CD4-positive, alpha-beta T cell treated with Interleukin-2 at 100 ng/mL for 4 hours (primary cell): ENCODE data around the gene ENTPD2.
"Not testable (repeated sequence)": the region's sequence is repeated elsewhere in the genome, so short reads cannot be mapped to it uniquely, and the experiment has no call there.

Experiments used
- DNase-seq: peaks from one replicate; pipeline ENCODE4 v3.0.0-alpha.2; 2020; ENCODE audit warnings: low spot score

ENTPD2 gene

GRCh38 chr9:137064027-137064879, 10.4 kb upstream of the ENTPD2 start:
- DNase-seq: peak; percentile 59

DNA sequence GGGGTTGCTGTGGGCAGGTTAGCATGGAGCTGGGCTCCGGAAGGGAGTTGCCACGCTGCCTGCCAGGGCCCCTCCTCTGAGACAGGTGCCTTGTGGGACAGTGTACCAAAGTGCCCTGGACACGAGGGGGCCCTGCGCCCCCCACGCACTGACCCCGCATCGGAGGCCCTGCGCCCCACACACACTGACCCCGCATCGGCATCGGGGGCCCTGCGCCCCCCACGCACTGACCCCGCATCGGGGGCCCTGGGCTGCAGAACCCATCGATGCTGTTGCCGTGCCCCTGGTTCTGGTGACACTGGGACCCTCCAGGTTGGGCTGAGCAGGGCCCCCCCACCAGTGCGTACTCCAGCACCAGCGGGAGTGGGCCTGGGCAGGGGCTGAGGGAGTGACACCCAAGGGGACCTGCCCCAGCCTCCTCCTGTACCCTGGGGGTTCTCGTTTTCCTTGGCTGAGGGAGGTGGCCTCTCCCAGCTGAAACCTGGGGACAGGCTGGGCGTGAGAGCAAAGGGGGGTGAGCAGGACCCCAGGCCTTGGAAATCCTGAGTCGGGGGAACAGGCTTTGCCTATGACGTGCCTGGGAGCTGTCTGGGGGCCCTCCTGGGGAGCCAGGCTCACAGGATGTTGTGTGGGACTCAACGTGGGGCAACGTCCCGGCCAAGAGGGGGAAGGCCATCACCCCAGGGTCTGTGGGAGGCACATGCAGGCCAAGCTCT, 9.6 kb upstream of the ENTPD2 start:
- DNase-seq: no peak

DNA sequence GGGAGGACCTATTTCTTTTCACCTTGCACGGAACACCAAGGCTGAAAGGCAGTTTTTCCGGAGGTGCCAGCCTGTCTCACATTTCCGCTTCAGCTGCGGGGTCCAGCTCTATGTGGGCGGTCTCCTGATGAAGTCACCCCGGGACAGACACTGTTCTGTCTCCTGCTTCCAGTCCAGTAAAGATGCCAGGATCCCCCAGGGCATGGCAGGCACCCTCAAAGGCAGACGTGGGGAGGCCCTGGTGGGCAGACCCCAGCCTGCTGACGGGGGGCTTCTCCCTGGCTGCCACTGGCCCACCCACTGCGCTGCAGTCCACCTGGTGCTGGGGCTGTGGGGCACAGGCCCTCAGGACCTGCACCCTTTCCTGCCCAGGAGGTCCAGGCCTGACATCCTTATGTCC, 8.9 kb upstream of the ENTPD2 start:
- not testable (repeated sequence) for DNase-seq

- DNase-seq: no peak
These were observed 8.5 kb upstream of the ENTPD2 start for GRCh38 chr9:137062384-137062783.

DNA sequence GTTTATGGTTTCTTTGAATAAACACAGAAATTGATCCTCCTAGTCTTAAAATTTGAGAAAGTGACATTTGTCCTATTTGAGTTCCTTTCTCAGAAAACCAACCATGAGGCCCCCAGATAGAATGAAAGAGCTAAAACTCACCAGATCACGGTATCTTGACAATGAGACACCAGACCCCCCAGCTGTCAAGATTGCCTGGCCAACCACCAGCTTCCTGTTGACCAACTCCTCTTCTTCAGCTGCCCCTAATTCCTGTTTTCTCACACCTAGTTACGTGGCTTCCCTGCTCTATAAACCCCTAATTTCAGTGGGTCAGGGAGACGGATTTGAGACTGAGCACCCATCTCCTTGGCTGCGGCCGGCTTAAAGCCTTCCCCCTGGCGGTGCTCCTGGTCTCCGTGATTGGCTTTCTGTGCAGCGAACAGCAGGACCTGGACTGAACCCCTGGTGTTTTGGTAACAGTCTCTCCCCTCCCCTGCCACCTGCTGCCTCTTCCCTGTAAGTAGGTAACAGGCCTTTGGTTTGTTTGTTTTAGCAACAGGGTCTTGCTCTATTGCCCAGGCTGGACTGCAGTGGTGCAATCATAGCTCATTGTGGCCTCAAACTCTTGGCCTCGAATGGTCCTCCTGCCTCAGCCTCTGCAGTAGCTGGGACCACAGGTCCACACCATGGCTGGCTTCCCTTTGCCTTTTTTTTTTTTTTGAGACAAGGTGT, 4.8 kb upstream of the ENTPD2 start:
- DNase-seq: no peak

GRCh38 chr9:137057545-137057944, 3.7 kb upstream of the ENTPD2 start:
- DNase-seq: no peak

GRCh38 chr9:137056739-137057415, 3.0 kb upstream of the ENTPD2 start:
- DNase-seq: no peak

DNA sequence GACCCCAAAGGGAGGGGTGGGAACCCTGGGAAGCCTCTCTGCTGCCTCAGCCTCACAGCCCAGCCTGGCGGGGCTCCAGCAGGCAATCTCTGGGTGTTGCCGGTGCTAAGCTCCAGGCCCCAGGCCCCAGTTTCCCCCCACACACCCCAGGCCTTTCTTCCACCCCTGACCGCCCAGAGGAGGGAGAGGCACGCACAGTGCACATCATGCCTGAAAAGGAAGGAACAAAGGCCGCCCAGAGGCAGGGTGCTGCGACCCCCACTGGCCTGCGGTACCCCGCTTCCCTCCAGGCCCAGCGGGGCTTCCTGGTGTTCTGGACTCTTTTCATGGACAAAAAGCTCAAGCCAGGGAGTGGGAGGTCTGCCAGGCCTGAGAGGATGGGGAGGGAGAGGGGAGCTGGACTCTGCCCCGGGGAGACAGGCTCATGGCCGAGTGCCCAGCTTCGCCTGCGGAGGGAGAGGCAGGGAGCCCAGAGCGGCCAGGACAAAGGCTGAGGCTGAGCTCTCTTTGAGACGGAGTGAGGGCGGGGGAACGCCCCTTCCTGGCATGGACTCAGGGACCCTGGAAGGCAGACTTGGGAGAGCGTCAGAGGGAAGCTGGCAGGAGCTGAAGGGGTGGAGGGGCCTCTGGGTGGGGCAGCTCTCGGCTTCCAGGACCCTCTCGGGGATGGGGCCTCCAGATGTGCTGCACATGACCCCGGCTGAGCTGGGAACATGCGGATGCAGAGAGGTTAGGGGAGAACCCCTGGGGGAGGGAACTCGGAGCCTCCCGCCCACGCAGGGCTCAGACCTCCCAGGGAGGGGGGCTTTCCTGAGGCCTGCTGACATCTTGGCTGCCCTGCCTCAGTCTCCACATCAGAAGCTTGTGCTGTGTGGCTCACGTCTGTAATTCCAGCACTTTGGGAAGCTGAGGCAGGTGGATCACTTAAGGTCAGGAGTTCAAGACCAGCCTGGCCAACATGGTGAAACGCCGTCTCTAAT, 1.8 kb upstream of the ENTPD2 start:
- no peak for DNase-seq

DNA sequence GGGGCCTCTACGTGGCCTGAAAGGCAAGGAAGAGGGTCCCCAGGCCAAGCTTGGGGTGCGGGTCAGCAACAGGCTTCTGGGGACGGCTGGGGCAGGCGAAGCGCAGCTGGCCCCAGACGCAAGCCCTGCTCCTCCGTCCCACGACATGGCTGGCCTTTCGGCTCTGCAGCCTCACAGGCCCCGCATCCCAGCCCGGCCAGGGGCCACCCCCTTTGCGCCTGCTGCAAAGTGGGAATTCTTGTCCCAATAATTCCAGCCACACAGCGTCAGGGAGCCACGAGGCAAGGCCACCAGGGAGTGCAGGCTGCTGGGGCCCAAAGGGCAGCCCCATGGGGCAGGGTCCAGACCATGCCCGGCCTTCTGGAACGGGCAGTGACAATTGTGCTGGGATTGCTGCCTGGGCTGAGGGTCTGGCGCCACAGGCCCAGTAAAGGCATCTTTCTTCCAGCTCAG, 1.1 kb upstream of the ENTPD2 start:
- no peak for DNase-seq

DNA sequence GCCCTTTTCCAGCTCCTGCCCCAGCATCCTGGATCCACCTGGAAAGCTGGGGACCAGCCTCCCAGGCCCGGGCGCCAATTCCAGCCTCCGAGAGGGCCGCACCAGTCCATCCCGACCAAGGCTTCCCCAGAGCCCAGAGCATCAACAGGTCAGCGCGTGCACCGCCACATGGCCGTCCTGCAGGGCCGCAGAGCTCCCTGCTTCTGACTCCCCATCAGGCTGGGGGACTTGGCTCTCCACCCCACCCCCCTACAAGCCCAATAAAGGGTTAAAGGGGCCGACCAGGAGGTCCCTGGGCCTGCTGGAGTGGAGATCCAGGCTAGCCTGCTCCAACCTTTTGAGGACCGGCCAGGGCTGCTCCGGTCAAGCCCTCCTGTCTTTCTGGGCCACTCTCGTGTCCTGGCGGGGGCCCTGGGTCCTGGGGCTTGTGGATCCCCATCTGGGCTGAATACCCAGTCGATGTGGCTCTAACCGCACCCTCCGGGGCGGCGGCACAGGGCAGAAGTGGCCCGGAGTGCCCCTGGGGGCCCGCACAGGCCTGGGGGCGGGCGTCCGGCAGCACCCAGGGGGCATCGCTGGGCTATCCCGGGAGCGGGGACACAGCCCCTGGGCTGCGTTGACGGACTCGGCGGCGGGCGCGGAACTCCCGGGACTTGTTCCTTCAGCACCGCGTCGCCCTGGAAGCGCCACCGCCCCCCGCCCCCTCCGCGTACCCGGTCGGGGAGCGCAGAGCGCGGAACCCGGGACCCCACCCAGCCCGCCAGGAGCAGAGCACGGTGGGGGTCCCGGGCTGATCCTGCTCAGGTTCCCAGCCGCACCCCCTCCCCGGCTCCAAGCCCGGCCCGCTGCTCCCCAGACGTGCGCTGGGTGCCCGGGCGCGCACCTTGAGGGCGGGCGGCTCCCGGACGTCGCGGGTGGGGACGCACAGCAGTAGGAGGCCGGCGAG, 590 bp downstream of the ENTPD2 start:
- DNase-seq: no peak

DNA sequence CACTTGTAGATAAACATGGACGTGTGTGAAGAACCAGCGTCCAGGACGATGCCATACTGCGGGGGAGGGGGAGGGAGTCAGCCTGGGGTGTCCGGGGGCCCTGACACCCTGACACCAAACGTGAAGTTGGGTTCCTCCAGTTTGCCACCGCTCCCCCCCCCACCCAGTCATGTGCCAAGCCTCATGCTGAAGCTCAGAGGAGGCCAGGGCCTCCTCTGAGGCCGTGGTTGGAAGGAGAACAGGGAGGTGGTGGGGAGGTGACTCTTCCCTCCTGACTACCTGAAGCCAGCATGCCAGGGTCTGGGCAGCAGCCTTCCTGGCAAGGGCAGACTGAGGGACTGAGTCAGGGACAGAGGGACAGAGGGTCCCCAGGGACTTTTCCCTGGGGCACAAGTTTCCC, 1.6 kb downstream of the ENTPD2 start:
- no peak for DNase-seq

DNA sequence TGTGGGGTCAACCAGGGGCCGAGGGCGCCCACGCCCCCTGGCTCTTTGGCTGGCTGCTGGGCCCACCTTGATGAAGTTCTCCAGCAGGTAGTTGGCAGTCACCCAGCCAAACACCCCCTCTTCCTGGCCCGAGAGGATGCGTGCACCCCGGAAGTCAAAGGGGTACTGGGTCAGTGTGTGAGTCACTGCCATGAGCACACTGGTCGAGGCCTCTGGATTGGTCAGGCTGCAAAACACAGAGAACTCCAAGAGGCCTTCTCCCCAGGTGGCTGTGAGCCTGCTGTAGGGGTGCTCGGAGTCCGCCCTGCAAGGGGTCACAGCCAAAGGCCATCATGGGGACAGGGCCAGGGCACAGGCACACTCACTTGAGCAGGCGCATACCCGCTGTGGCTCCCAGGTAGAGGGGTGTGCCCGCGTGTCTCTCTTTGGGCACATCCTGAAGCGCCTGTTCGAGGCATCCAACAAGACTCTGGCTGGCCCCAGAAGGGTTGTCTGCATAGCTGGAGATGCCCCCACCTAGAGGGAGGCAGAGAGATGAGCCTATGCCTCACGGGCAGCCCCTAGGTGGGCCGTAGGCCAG, 2.6 kb downstream of the ENTPD2 start:
- no peak for DNase-seq

GRCh38 chr9:137050570-137050969, 3.3 kb downstream of the ENTPD2 start:
- DNase-seq: no peak

- DNase-seq: peak; percentile 55
These were observed 4.1 kb downstream of the ENTPD2 start for GRCh38 chr9:137049544-137050449.

- DNase-seq: no peak
These were observed 5.0 kb downstream of the ENTPD2 start for GRCh38 chr9:137048655-137049543.

GRCh38 chr9:137046088-137046787, 7.6 kb downstream of the ENTPD2 start, which contains the start of gene NPDC1:
Gene NPDC1, minus strand, starts transcription at chr9:137046177. Its CDS starts 188 bp downstream, at chr9:137045989.
- DNase-seq: peak; percentile 85
